GM10266 (cell line): ENCODE data around the gene ENAH.

Experiments used
- DNase-seq: peaks from one replicate; pipeline ENCODE4 v3.0.0; 2012; ENCODE audit errors: extremely low spot score
- TF ChIP-seq, protein P1 (sequence below): IDR thresholded peaks from 2 replicates; pipeline ENCODE4 v1.5.1; 2012; ENCODE audit warnings: mild to moderate bottlenecking, low read depth; ENCODE audit not compliant: control insufficient read depth, insufficient read depth; ENCODE audit errors: missing control alignments

ENAH gene

DNA sequence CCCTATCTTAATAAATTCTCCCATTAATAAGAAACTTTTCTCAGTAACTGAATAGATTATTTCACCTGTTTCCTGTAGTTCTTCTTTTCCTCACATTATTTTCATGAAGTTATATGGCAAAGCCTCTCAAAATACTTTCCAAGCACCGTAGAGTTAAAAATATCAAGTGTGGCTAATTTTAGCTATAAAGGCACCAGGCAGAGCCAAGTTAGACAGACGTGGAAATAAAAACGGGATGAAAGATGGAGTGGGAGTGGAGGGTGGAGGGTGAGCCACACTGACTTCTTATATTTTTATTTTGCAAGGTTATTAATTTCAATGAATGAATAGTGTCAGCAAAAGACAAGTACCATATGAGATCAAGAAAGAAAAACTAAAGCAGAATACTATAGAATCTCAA, 71.7 kb downstream of the ENAH start:
- TF ChIP-seq, protein P1, sequence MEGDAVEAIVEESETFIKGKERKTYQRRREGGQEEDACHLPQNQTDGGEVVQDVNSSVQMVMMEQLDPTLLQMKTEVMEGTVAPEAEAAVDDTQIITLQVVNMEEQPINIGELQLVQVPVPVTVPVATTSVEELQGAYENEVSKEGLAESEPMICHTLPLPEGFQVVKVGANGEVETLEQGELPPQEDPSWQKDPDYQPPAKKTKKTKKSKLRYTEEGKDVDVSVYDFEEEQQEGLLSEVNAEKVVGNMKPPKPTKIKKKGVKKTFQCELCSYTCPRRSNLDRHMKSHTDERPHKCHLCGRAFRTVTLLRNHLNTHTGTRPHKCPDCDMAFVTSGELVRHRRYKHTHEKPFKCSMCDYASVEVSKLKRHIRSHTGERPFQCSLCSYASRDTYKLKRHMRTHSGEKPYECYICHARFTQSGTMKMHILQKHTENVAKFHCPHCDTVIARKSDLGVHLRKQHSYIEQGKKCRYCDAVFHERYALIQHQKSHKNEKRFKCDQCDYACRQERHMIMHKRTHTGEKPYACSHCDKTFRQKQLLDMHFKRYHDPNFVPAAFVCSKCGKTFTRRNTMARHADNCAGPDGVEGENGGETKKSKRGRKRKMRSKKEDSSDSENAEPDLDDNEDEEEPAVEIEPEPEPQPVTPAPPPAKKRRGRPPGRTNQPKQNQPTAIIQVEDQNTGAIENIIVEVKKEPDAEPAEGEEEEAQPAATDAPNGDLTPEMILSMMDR = no peak
- no peak for DNase-seq

DNA sequence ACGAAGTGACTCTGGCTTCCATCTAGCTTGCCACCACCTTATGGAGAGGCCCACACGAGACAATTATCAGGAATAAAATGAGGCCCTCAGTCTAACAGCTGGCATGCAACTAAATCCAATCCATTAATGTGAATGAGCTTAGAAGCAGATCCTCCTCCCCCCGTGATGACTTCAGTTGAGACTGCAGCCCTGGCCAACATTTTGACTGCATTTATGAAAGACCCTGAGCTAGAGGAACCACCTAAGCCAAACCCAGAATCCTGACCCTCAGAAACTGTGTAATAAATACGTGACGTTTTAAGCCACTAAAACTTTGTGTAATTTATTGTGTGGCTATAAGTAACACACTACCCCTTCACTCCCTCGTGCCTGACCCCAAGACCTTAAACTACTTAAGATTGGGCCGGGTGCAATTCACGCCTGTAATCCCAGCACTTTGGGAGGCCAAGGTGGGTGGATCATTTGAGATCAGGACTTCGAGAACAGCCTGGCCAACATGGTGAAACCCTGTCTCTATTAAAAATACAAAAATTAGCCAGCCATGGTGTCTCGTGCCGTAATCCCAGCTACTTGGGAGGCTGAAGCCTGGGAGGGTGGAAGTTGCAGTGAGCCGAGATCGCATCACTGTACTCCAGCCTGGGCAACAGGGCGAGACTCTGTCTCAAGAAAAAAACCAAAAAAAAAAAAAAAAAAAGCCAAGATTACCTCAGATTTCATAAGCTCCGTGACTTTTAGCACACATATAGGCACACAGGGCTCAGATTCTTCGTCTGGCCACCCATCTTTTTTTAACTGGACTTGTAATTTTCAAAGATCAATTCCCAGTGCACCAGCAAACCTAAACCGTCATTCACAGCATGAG, 72.5 kb downstream of the ENAH start:
- DNase-seq = no peak
- TF ChIP-seq, protein P1 = no peak

DNA sequence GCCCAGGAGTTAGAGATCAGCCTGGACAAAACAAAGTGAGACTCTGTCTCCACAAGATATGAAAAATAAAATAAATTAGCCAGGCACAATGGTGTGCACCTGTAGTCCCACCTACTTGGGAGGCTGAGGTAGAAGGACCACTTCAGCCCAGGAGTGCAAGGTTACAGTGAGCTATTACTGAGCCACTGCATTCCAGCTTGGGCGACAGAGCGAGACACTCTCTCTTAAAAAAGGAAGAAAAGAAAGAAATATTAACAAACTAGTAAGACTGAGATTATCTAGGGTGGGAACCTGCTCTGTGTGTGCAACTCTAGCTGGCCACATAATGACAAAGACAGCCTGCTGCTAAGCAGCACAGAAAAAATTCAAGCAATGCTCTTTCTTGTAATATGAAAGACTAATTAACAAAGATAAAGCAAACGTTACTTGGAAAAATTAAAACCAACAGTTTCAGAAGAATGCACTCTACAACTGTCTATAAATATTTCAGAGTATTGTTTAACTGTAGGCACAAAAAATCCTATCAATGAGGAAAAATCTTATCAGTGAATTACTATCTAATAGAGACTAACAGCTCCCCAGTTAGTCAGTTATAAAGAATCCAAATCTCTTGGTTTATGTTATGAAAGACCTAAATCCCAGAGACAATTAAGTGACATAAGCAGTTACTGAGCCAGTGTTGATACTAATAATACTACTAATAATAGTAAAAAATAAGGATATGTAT, 74.5 kb downstream of the ENAH start:
- TF ChIP-seq, protein P1 = no peak
- no peak for DNase-seq

DNA sequence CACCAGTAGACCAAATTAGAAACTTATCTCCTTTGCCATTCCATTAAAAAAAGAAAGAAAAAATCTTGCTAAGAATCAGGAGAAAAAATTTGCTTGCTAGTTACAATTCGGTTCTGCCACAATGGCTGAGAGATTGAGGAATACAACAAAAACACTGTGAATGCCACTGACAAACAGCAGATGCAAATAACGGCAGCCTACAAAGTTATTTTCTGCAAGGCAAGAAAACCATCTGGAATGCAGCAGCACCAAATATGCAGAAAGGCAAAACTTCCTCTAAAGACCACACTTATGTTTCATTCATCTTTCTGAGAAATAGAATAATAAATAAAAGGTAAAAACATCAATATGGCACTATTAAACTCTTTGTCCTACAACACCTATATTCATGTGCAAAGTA, 75.7 kb downstream of the ENAH start:
- TF ChIP-seq, protein P1 = no peak
- no peak for DNase-seq

DNA sequence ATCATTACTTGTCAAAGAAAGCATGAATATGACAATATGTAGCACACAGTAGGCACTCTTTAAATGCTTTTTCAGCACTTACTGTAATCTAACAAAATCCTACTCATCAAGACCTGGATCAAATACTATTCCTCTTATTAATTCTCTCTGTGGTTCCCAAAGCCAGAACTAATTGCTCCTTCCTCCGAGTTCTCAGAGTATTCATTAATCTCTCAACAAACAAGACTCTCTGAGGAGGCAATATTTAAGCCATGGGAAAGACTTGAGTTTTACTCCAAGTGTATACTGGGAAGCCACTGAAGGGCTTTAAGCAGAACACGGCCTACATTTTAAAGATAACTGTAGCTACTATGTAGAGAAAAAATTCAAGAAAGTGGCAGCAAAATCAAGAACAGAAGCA, 79.7 kb downstream of the ENAH start:
- no peak for DNase-seq
- TF ChIP-seq, protein P1 = no peak

DNA sequence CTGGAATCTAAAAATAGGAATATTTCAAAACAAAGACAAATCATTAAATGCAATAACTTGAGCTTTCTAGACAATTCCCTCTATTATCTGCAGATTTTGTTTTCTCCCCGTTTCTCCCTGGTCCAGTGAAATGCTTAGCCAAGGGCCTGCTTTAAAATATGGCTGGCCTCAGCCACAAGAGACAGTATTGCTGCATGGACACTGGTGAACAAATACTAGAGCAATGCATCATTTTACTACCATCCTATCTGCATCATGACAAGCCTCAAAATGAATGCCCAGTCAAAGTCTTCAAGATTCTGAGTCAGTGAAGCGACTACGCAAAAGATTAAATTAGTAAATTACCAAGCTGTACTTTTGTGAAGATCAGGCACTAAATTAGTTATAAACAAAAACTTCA, 80.5 kb downstream of the ENAH start:
- no peak for DNase-seq
- TF ChIP-seq, protein P1 = no peak

DNA sequence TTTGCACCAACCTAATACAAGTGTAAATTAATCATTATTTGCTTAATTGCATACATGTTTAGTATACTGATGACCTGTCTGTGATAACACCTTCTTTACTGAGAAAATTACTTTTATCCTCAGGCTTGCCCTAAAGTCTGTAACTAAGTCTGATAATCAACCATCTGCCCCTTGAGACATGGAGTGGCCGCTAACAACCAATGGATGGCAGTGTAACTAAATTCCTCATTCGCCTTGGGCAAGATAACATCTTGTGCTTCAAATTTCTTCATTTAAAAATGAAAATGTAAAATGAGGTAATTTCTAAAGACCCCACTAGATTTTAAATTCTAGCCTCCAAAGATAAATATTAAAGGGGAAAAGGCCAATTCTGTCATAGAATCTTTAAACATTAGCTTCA, 85.1 kb downstream of the ENAH start:
- TF ChIP-seq, protein P1 = no peak
- DNase-seq = no peak
